T-helper 17 cell (primary cell): ENCODE results near the gene CATSPERD. TPM values are rescaled to one million over a fixed set of nuclear protein-coding genes. Genes with fewer than 3 reads are reported as not detected.

Experiments
- ATAC-seq: fragments of 150-1000 bp; cut with Tn5 transposase; 2 replicates; pipeline ENCODE4 v1.10.0; 2021; ENCODE audit warnings: mild to moderate bottlenecking, moderate library complexity
- DNase-seq, 3 donors: peaks; one replicate each; pipeline versions ENCODE4 v3.0.0 to v3.0.0-alpha.2; 2020 to 2021
- H3K9me3 ChIP-seq: one replicate; pipeline ENCODE4 v1.7.0; 2013; ENCODE audit warnings: low read length, mild to moderate bottlenecking; ENCODE audit not compliant: control insufficient read depth, poor library complexity, severe bottlenecking
- H3K27ac Mint-ChIP-seq: one replicate; pipeline ENCODE4 v1.8.0; 2022; ENCODE audit warnings: mild to moderate bottlenecking, moderate library complexity, mixed read lengths
- H3K27me3 Mint-ChIP-seq: one replicate; pipeline ENCODE4 v1.8.0; 2022; ENCODE audit warnings: mixed read lengths
- H3K36me3 Mint-ChIP-seq: one replicate; pipeline ENCODE4 v1.8.0; 2022; ENCODE audit warnings: low read depth, mixed read lengths
- H3K4me1 Mint-ChIP-seq: one replicate; pipeline ENCODE4 v1.8.0; 2022; ENCODE audit warnings: mild to moderate bottlenecking, mixed read lengths
- H3K4me3 Mint-ChIP-seq: one replicate; pipeline ENCODE4 v1.8.0; 2022; ENCODE audit warnings: mild to moderate bottlenecking, moderate library complexity, mixed read lengths
- total RNA-seq, 4 donors: library from RNA in 2 of 4; stranded (reverse) in 2 of 4; gene quantifications; one replicate each; pipeline ENCODE4 v1.2.3 and lab custom pipeline; 2022 to 2026

CATSPERD gene
- total RNA-seq, 2 donors from 2014 or later, result not detected

- Mint-ChIP-seq H3K36me3 (peaks cover 2% of the 10 kb centered on the region), H3K27ac (no peak overlapping the region), H3K4me1 (peaks cover 3% of the 10 kb centered on the region), H3K4me3 (no peak overlapping the region), H3K27me3 (peaks cover 5% of the 10 kb centered on the region)
- no peak for DNase-seq
- no peaks in the 10 kb centered on the region for H3K9me3 ChIP-seq
- no peak for ATAC-seq
Measured at GRCh38 chr19:5795382-5795919, 75.0 kb downstream of the CATSPERD start.

GRCh38 chr19:5798244-5798643 is 77.8 kb downstream of the CATSPERD start:
- peaks cover 2% of the 10 kb centered on the region for H3K36me3 Mint-ChIP-seq
- H3K27ac Mint-ChIP-seq, result no peak overlapping the region
- ATAC-seq, result no peak

GRCh38 chr19:5799247-5800241 is 79.1 kb downstream of the CATSPERD start:
- Mint-ChIP-seq H3K27ac (no peak overlapping the region), H3K36me3 (peaks cover 2% of the 10 kb centered on the region), H3K4me3 (no peak overlapping the region), H3K27me3 (peaks cover 17% of the 10 kb centered on the region), H3K4me1 (peaks cover 12% of the 10 kb centered on the region)
- no peak for ATAC-seq
- H3K9me3 ChIP-seq, result no peaks in the 10 kb centered on the region
- no peak for DNase-seq

More at GRCh38 chr19:5798244-5798643, 77.8 kb downstream of the CATSPERD start:
- no peak for DNase-seq
- Mint-ChIP-seq H3K27me3 (peaks cover 17% of the 10 kb centered on the region), H3K4me1 (peaks cover 7% of the 10 kb centered on the region), H3K4me3 (no peak overlapping the region)
- H3K9me3 ChIP-seq, result no peaks in the 10 kb centered on the region

DNA sequence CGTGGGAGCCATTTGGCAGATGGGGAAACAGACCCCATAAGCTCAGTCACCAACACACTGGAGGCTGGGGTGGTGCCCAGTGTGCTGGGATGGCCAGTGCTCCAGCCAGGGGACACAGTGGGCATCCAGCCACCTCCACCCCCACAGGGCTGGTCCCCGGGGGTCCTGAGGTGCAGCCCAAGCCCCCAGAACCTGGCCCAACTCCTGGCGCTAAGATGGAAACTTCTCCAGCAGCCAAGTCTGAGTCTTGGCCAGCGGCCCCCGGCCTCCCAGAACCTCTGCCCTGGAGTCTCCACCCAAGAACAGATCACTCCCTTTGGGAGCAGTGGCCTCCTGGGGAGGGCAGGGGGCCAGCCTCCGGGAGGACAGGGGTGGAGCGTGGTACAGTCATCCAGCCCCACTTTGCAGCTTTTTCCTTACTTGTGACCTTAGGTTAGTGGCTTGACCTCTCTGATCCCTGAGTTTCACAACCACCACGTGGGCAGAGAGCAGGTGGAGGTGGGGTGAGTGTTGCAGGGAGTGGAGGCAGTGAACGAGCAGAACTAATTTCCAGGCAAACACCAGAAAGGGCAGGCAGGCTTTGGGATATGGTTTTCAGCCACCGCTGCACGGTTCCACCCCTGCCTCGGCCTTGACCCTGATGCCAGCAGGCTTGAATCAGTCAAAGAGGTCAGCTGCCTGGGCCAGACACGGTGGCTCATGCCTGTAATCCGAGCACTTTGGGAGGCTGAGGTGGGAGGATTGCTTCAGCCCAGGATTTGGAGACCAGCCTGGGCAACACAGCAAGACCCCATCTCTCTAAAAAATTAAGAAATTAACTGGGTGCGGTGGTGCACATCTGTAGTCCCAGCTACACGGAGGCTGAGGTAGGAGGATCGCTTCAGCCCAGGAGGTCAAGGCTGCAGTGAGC is 80.2 kb downstream of the CATSPERD start:
- no peak for ATAC-seq
- Mint-ChIP-seq H3K4me1 (peaks cover 12% of the 10 kb centered on the region), H3K36me3 (peaks cover 2% of the 10 kb centered on the region), H3K27ac (no peak overlapping the region), H3K4me3 (no peak overlapping the region), H3K27me3 (peaks cover 17% of the 10 kb centered on the region)
- DNase-seq, result no peak
- H3K9me3 ChIP-seq, result no peaks in the 10 kb centered on the region

DNA sequence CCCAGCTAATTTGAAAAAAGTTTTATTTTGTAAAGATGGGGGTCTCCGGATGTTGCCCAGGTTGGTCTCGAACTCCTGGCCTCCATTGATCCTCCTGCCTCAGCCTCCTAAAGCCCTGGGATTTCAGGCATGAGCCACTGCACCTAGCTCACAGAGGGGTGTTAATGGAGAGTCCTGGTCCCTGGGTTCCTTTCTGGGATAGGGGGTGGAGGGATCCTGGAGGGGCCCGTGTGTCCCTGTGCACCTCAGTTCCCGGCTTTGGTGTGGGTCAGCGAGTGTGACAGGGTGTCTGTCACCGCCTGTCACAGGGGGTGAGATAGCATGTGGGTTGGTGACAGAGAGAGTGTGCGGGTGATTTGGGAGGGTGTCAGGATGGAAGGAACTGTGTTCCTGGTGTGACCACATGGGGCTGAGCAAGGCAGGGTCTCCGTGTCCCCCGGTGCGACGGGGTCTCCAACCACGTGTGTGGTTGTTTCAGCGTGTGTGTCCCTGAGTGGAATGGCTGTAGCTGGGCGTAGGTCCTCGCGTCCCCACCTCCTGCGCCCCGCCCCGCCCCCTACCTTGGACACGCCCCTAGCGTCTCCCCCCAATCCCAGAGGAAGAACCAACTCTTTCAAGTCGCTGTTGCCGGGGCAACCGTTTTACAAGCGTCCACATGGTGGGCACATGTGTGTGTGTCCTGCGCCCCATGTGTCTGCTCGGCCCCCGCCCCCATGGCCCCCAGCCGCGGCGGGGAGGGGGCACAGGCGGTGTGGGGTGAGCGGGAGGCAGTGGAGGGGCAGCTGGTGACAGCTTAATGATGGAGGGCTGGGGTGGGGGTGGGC is 81.6 kb downstream of the CATSPERD start:
- H3K9me3 ChIP-seq, result no peaks in the 10 kb centered on the region
- H3K36me3 Mint-ChIP-seq, result peaks cover 2% of the 10 kb centered on the region
- peaks cover 17% of the 10 kb centered on the region for H3K27me3 Mint-ChIP-seq
- ATAC-seq (no peak), DNase-seq (no peak)
- peak overlapping the region; percentile 31 for H3K4me3 Mint-ChIP-seq
- no peak overlapping the region for H3K27ac Mint-ChIP-seq
- peaks cover 12% of the 10 kb centered on the region for H3K4me1 Mint-ChIP-seq

GRCh38 chr19:5803441-5803751 is 83.0 kb downstream of the CATSPERD start:
- Mint-ChIP-seq H3K27me3 (peaks cover 17% of the 10 kb centered on the region), H3K4me1 (peaks cover 12% of the 10 kb centered on the region), H3K36me3 (peaks cover 2% of the 10 kb centered on the region), H3K27ac (no peak overlapping the region), H3K4me3 (peak overlapping the region; percentile 87)
- ATAC-seq (no peak), DNase-seq (no peak)
- H3K9me3 ChIP-seq, result no peaks in the 10 kb centered on the region

DNA sequence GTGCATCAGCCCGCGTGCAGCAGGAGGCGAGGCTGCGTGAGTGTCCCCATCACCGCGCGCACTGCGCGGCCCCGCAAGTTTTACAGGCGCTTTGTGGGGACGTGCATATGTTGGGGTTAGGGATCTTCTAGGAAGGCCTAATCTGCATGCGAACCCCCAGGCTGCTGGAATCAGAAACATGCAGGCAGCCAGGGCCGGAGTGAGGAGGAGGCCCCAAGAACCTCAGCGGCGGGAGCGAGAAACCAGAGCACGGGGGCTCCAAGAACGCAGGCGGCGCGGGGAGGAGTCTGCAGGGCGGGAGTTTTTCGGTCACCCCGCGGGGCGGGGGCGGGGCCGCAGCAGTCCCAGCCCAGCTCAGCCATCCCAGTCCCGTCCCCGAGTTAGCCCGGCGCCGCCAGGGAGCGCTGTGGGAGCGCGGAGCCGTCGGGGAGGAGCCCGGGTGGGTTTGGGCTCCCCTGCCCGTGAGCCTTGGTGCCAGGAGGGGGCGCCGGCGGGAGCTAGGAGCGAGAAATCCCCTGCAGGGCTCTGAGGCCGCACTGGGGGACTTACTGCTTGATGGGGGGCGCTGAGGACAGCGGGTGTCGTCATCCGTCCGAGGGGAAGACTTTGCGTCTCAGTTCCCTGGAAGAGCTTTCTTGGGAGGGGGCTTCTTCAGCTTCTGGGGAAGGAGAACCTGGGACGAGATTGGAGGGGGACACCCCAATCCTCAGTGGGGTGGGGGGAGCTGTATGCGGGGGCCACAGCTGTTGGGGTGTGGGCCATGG is 83.5 kb downstream of the CATSPERD start:
- peaks cover under 1% of the 10 kb centered on the region for H3K36me3 Mint-ChIP-seq
- ATAC-seq, result peak; percentile 97
- peak; percentile 88 to 96 (median 92) for DNase-seq
- peaks cover 12% of the 10 kb centered on the region for H3K4me1 Mint-ChIP-seq
- H3K27ac Mint-ChIP-seq, result peak overlapping the region; percentile 75
- no peaks in the 10 kb centered on the region for H3K9me3 ChIP-seq
- peaks cover 14% of the 10 kb centered on the region for H3K27me3 Mint-ChIP-seq
- peak overlapping the region; percentile 87 for H3K4me3 Mint-ChIP-seq

- Mint-ChIP-seq H3K27ac (peak within 1 kb of the TSS; percentile 75), H3K36me3 (no peaks in the 10 kb centered on the region), H3K4me1 (peaks cover 10% of the 10 kb centered on the region), H3K4me3 (peak within 1 kb of the TSS; percentile 87), H3K27me3 (peaks cover 13% of the 10 kb centered on the region)
- no peaks in the 10 kb centered on the region for H3K9me3 ChIP-seq
- DNase-seq, result peak in 2 of 3 donors; percentile 52 to 59
- ATAC-seq, result peak; percentile 35
Measured at GRCh38 chr19:5804516-5805461, 84.4 kb downstream of the CATSPERD start, which contains the start of gene NRTN. TSS of gene NRTN (plus strand) at chr19:5805067. CDS start at chr19:5824166, 19,099 bp downstream.

- Mint-ChIP-seq H3K27ac (no peak overlapping the region), H3K27me3 (peaks cover 11% of the 10 kb centered on the region), H3K4me3 (peak overlapping the region; percentile 71)
Measured at GRCh38 chr19:5805462-5806132, 85.2 kb downstream of the CATSPERD start.

DNA sequence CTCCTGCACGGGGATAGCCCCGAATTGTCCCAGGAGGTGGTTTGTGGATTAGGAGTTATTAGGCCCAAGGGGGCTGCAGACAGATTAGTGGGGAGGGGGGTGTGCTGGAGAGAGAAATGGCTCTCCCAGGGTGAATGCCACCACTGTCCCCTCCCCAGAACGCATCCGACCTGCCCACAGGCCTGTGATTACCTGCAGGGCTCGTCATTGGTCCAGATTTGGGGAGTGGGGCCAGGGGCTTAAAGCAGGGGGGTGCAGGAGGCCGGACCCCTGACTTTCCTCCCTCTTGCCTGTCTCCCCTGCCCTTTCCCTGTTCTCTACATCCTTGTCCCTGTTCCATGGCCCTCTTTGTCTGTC is 85.7 kb downstream of the CATSPERD start:
- Mint-ChIP-seq H3K27me3 (peaks cover 6% of the 10 kb centered on the region), H3K4me3 (peak overlapping the region; percentile 25), H3K36me3 (no peaks in the 10 kb centered on the region), H3K27ac (no peak overlapping the region), H3K4me1 (peaks cover 10% of the 10 kb centered on the region)
- DNase-seq (no peak), ATAC-seq (no peak)
- no peaks in the 10 kb centered on the region for H3K9me3 ChIP-seq

More at GRCh38 chr19:5805462-5806132, 85.2 kb downstream of the CATSPERD start:
- DNase-seq (peak; percentile 36 to 54 (median 42)), ATAC-seq (no peak)
- H3K9me3 ChIP-seq, result no peaks in the 10 kb centered on the region
- no peaks in the 10 kb centered on the region for H3K36me3 Mint-ChIP-seq
- peaks cover 10% of the 10 kb centered on the region for H3K4me1 Mint-ChIP-seq
